ENCODE results near the gene UBA1. TPM values are rescaled to one million over a fixed set of nuclear protein-coding genes. Genes with fewer than 3 reads are reported as not detected.

Gene UBA1
- total RNA-seq, 2 experiments from 2014 or later: 243 to 246 TPM

DNA sequence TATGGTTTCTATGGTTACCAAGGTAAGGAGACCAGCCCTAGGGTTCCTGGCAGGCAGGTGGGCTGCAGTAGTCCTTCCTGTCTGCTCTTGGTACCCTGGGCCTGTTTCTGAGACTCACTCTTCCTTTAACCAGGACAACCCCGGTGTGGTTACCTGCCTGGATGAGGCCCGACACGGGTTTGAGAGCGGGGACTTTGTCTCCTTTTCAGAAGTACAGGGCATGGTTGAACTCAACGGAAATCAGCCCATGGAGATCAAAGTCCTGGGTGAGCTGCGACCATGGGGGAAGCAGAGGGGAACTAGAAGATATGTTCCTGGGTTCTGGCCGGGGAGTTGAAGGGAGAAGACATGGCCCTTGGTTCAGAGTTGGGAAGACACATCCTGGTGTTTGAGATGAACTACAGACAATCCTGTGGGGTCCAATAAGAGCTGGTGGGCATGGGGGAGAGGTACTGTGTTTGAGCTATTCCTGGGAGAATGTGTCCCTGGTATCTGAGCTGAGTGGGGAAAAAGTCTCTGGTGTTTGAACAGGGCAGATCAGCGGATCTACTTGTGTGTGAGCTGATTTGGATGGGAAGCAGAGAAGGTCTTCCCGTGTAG is 7.8 kb downstream of the UBA1 start:
- POLR2A ChIA-PET: interaction anchor here (0.6 kb wide), 1 partner anchor 17 kb away, joined by 4 read pairs; the partner anchor contains the start of gene CDK16
- DNase-seq (no peak), ATAC-seq (no peak)
- intact Hi-C loops (cut with micrococcal nuclease): no loop called here
- Mint-ChIP-seq H3K27me3 (no peaks in the 10 kb centered on the region), H3K27ac (peak overlapping the region; percentile 28), H3K36me3 (ENCODE audit: low read depth) (peaks cover 44% of the 10 kb centered on the region), H3K4me3 (no peak overlapping the region), H3K4me1 (ENCODE audit: low read depth) (peaks cover 10% of the 10 kb centered on the region), H3K9me3 (no peaks in the 10 kb centered on the region)
- CTCF ChIA-PET: no interaction called here
- TF ChIP-seq, protein P1, sequence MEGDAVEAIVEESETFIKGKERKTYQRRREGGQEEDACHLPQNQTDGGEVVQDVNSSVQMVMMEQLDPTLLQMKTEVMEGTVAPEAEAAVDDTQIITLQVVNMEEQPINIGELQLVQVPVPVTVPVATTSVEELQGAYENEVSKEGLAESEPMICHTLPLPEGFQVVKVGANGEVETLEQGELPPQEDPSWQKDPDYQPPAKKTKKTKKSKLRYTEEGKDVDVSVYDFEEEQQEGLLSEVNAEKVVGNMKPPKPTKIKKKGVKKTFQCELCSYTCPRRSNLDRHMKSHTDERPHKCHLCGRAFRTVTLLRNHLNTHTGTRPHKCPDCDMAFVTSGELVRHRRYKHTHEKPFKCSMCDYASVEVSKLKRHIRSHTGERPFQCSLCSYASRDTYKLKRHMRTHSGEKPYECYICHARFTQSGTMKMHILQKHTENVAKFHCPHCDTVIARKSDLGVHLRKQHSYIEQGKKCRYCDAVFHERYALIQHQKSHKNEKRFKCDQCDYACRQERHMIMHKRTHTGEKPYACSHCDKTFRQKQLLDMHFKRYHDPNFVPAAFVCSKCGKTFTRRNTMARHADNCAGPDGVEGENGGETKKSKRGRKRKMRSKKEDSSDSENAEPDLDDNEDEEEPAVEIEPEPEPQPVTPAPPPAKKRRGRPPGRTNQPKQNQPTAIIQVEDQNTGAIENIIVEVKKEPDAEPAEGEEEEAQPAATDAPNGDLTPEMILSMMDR (IDR thresholded peaks at IDR 0.05): no peak

DNA sequence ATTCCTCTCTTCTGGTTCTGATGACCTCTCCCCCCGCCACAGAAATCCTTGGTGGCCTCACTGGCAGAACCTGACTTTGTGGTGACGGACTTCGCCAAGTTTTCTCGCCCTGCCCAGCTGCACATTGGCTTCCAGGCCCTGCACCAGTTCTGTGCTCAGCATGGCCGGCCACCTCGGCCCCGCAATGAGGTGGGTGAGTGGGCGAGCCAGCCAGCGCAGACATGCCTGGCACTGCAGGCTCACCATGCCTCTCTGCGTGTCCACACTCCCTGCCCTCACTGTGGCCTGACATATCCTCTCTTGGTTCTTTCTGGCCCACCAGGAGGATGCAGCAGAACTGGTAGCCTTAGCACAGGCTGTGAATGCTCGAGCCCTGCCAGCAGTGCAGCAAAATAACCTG is 8.7 kb downstream of the UBA1 start:
- H3K27ac Mint-ChIP-seq: no peak overlapping the region
- H3K4me3 Mint-ChIP-seq: no peak overlapping the region
- ATAC-seq: no peak
- POLR2A ChIA-PET: no interaction called here
- H3K36me3 Mint-ChIP-seq (ENCODE audit: low read depth): peaks cover 44% of the 10 kb centered on the region
- CTCF ChIA-PET: interaction anchor here (1.4 kb wide), 1 partner anchor 183 kb away, joined by 4 read pairs; no protein-coding TSS in a partner anchor
- no peak for DNase-seq
- H3K4me1 Mint-ChIP-seq (ENCODE audit: low read depth): peaks cover 3% of the 10 kb centered on the region
- TF ChIP-seq, protein P1 (IDR thresholded peaks at IDR 0.05): no peak
- no peaks in the 10 kb centered on the region for H3K9me3 Mint-ChIP-seq
- no peaks in the 10 kb centered on the region for H3K27me3 Mint-ChIP-seq
- intact Hi-C loops (cut with micrococcal nuclease): no loop called here

DNA sequence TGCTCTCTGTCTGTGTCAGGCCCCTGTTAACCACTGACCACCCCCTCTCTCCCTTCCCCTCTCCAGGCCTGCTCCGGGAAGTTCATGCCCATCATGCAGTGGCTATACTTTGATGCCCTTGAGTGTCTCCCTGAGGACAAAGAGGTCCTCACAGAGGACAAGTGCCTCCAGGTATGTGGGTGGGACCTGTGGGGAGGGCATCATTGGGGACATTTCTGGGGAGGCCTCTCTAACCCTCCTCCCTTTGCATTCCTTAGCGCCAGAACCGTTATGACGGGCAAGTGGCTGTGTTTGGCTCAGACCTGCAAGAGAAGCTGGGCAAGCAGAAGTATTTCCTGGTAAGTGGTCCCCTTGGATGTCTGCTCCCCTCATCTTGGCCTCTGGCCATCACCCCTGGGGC is 9.2 kb downstream of the UBA1 start:
- no peak for DNase-seq
- H3K9me3 Mint-ChIP-seq: no peaks in the 10 kb centered on the region
- no peak overlapping the region for H3K4me3 Mint-ChIP-seq
- H3K36me3 Mint-ChIP-seq (ENCODE audit: low read depth): peaks cover 41% of the 10 kb centered on the region
- no peaks in the 10 kb centered on the region for H3K27me3 Mint-ChIP-seq
- TF ChIP-seq, protein P1 (IDR thresholded peaks at IDR 0.05): no peak
- ATAC-seq: no peak
- intact Hi-C loops (cut with micrococcal nuclease): no loop called here
- CTCF ChIA-PET: interaction anchor here (1.4 kb wide), 1 partner anchor 182 kb away, joined by 4 read pairs; no protein-coding TSS in a partner anchor
- POLR2A ChIA-PET: no interaction called here
- H3K4me1 Mint-ChIP-seq (ENCODE audit: low read depth): no peaks in the 10 kb centered on the region
- H3K27ac Mint-ChIP-seq: no peak overlapping the region

DNA sequence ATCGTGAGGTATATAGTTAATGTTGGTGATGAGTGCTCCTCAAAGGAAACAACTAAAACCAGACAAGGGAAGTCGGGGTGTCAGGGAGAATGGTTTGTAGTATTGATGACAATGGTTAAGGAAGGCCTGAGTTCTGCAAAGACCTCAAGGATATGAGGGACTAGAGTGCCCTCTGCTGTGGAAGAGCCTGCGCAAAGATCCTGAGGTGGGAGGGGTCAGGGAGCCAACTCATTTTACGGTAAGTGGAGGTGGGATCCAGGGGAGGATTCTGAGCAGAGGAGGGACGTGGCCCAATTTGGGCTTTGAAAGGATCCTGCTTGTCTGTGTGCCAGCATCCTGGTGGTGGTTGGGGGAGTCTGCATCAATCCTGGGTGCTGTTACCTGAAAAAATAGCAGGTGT is 11.3 kb downstream of the UBA1 start:
- intact Hi-C loops (cut with micrococcal nuclease): no loop called here
- TF ChIP-seq, protein P1 (IDR thresholded peaks at IDR 0.05): no peak
- ATAC-seq (no peak), DNase-seq (no peak)
- CTCF ChIA-PET: no interaction called here
- no peak overlapping the region for H3K4me3 Mint-ChIP-seq
- no peaks in the 10 kb centered on the region for H3K4me1 Mint-ChIP-seq (ENCODE audit: low read depth)
- POLR2A ChIA-PET: no interaction called here
- no peaks in the 10 kb centered on the region for H3K9me3 Mint-ChIP-seq
- no peaks in the 10 kb centered on the region for H3K27me3 Mint-ChIP-seq
- H3K27ac Mint-ChIP-seq: peak overlapping the region; percentile 34
- H3K36me3 Mint-ChIP-seq (ENCODE audit: low read depth): peaks cover 34% of the 10 kb centered on the region

DNA sequence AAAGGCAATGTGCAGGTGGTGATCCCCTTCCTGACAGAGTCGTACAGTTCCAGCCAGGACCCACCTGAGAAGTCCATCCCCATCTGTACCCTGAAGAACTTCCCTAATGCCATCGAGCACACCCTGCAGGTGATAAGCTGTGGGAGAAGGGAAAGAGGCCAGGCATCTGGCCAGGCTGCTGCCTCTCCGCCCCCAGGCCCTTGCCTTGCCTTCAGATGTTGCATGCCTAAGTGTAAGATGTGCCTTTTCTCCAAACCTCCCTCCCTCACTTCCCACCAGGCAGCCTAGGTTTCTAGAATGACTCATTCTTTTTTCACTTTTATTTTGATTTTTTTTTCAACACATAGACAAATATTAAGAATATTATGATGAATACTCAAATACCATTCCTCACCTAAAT is 12.7 kb downstream of the UBA1 start:
- intact Hi-C loops (cut with micrococcal nuclease): no loop called here
- DNase-seq: no peak
- ATAC-seq: no peak
- CTCF ChIA-PET: no interaction called here
- no peak overlapping the region for H3K27ac Mint-ChIP-seq
- H3K4me3 Mint-ChIP-seq: no peak overlapping the region
- peaks cover 26% of the 10 kb centered on the region for H3K36me3 Mint-ChIP-seq (ENCODE audit: low read depth)
- TF ChIP-seq, protein P1 (IDR thresholded peaks at IDR 0.05): no peak
- POLR2A ChIA-PET: interaction anchor here (0.6 to 1.5 kb wide), 2 partner anchors 9 to 72 kb away, joined by 3 to 4 read pairs; no protein-coding TSS in a partner anchor
- H3K4me1 Mint-ChIP-seq (ENCODE audit: low read depth): peaks cover under 1% of the 10 kb centered on the region
- no peaks in the 10 kb centered on the region for H3K9me3 Mint-ChIP-seq
- no peaks in the 10 kb centered on the region for H3K27me3 Mint-ChIP-seq
